GM21737 (cell line): ENCODE results near the gene SLC6A5.

ENCODE experiments used
- ATAC-seq: cut with Tn5 transposase; IDR thresholded peaks from one replicate; pipeline ENCODE4 v1.9.1; 2021; ENCODE audit warnings: mild to moderate bottlenecking, moderate library complexity; ENCODE audit not compliant: unreplicated experiment

SLC6A5 gene

DNA sequence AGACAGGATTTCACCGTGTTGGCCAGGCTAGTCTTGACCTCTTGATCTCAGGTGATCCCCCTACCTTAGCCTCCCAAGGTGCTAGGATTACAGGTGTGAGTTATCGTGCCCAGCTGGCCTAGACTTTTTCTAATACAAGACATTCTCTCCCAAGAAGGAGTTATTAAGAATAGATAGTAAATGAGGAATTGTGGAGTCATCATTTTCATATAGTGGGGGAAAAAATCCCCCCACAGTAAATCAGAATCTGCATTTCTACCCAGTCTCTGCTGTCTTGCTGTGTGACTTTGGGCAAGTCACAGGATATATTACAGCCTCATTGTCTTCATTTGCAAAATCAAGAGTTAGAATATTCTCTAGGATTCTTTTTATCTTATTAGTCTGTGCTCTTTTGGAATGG, 21.6 kb downstream of the SLC6A5 start:
- ATAC-seq = no peak

DNA sequence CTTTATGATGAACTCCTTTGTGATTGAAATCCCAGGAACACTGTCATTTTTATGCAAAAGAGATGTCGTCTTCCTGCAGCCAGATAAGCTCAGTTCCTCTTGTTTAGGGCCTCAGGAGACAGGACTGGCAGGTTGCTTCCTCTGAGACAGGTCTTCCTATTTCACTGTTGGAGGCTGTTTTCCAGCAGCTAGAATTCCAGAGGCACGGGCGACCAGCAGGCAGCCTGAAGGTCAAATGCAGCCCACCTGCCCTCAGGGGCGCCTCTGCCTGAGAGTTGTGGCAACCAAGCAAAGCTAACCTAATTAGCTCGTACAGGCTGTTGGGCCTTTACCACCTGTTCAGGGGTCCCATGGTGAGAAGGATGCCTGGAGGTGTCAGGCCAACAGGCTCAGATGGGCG, 22.3 kb downstream of the SLC6A5 start:
- no peak for ATAC-seq

DNA sequence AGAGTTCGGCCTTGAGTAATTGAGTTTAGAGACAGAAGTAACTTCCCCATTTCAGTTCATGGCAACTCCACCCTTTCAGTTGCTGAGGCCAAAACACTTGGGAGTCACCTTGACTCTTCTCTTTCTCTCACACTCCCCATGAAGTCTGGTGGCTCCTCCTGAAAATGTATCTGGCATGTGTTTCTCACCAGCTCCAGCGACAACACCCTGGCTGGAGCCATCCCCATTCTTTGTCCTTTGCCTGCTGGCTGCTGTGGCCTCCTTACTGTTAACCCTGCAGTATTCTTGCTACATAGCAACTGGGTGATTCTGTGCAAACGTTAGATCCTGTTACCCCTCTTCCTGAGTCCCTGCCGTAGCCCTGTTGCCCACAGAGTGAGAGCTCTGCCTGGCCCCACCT, 23.8 kb downstream of the SLC6A5 start:
- ATAC-seq = no peak

DNA sequence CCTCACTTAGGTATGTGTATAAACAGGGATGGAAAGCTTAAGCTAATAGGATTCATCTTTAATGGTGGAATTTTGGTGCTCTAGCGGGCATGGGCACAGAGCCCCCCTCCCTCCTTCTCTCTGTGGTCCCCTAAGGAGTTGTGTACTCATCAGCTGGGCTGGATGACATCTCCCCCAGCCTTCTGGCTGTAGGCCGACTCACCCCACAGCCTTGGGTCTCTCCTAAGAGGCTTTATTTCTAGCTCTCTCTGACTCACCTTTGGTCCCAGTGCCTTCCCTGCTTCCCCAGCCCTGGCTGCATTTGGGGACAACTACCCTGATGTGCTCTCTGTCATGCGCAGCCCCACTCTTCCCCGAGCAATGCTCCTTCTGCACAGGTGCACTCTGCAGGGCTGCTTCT, 26.9 kb downstream of the SLC6A5 start:
- no peak for ATAC-seq

DNA sequence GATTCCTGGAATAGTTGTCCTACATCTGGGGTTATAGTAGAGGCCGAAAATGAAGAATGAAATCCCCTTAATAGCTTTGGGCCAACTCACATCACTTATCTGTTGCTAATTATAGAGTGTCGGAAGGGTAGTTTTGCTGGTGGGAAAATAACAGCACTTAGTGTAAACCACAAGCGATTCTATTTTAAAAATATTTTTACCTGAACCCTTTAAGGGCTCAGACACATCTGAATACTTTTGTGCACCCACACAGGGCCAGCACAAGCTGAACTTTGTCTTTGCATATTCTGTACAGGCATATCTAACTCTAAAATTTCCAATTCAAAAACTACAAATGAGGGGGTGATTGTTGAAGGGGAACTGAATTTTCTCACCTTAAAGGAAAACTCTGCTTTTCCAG, 27.6 kb downstream of the SLC6A5 start:
- ATAC-seq = no peak

DNA sequence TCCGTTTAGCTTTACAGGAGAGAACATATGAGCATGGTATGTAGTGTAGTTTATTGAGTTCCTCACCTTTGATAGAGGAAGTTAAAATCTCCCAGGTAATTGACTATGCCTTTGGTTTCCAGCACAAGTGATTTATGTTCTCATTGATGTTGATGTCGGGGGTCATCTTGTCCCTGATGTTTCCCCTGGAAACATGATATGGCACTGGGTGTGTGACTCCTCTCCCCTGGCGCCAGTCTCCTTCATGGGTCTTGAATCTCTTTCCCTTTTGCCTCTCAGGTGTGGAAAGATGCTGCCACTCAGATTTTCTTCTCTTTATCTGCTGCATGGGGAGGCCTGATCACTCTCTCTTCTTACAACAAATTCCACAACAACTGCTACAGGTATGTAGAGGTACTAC, 28.3 kb downstream of the SLC6A5 start:
- no peak for ATAC-seq

DNA sequence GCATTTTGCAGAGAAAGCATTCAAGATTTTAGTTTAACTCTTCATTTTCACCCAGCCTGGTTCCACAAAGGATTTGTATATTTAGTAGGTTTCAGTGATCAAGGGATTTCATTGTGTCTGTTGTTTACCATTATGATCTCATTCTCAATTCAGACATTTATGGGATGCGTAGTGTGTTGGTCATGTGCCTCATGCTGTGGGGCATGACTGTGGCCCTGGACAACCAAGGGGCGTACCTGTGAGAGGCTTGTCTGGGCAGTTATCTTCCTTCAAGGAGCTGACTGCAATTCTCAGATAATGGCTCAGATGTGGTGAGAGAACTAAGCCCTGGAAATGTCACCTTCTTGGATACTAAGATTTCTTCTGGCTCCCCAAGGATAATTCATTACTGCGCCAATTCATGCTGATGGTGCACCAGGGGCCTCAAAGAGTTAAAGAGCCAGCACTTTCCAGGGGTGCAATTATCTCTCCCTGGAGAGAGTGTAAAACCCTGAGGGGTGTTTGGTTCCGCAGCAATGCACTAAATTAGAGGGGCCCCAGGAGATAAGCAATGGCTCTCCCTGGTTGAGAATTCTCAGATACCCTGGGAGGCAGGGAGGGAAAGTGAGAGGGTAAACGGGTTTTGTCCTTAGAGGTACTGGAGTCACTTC, 32.2 kb downstream of the SLC6A5 start:
- no peak for ATAC-seq

DNA sequence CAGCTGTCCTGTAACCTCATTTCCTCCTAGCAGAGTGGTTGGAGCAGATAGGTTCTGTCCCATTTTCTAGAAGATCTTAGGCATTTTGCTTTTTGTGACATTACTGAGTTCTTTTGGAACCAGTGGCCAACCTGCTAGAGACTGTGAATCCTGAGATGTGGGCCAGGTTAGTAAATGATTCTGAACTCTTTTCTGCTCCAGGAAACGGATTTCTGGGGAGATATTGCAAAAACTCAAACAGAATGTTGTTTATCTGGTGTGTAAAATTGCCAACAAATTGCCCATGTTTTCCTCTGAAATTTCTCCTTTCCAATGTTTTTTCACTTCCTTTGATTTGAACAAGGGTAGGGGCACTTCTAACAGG, 32.7 kb downstream of the SLC6A5 start:
- ATAC-seq = no peak

DNA sequence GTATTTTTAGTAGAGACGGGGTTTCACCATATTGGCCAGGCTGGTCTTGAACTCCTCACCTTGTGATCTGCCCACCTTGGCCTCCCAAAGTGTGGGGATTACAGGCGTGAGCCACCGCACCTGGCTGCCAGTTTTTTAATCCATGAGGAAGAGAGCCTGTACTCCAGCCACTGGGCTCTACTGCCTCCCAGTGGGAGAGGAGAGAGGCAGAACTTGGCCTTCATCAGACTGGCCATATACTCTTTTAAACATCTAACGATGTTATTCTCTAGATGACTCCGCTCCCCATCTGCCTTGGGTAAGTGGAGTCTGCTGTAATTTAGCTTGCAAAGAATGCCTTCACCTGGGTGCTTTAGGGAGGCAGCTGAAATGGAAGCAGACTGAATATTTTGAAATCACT, 34.6 kb downstream of the SLC6A5 start:
- ATAC-seq = no peak

DNA sequence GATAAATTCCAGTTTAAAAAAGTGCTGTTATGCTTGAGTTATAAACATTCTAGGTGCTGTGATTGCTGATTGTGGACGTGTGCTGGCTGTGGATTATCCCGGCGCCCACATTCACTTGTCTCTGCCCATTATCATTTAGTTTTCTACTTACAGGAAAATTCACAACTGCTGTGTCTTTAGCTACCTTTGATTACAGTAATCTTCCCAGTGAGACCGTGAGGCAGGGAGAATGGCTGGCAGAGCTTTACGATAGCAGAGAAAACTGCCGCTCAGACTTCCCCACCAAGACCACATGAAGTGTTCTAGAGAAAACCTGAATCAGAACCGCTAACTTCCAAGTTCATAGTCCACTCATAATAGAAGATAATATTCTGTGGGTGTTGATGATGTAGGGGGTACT, 35.4 kb downstream of the SLC6A5 start:
- ATAC-seq = no peak

DNA sequence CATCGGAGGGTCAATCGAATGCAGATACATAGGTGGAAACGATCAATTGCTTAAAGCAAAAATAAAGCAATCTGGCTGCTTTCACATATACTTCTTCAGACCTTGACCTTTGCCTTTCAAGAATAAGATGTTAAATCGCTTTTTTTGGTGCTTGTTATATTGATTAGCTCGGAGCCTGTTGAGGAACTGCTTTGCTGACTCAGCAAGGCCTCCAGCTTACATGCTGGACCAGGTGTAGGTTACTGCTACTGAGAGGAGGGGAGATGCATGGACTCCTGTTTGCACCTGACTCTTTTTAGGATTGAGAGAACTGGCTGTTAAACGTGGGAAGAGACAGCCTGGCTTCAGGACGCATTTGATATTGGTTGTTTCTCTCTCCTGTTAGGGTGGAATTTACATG, 38.7 kb downstream of the SLC6A5 start:
- ATAC-seq = no peak

DNA sequence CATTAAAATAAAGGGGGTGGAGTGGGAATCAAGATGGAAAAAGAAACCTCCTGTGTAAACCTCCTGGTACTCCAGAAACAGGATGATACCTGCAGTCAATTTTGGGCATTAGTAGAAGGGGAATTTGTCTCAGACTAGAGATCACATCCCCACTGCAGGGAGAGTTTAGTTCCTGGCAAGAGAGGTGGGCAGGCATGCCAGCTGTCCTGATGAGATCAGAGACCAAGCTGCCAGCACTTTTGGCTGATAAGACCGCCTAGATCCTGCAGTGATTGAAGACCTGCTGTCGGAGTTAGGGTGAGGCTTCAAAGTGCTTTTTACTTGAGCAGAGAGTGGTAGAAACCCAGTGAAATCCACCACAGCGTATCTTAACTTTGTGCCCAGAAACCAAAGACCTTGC, 40.3 kb downstream of the SLC6A5 start:
- no peak for ATAC-seq

DNA sequence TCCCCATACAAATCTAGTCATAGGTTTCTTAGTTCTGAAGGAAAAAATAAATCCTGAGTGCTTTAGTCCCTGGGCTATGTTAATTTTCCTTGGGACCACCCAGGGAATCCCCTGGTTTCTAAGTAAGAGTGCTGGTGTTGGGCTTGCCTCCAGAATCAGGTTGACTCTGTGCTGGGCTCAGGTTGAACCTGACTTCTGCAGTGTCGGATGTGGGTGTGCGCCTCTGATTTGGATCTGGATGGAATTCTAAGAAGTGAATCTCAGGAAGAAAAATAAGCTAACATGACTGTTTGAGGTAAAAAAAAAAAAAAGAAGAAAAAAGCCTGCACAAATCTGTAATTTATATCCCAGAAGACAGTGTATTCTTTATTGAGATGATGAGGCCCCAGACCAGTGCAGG, 41.0 kb downstream of the SLC6A5 start:
- ATAC-seq = no peak

DNA sequence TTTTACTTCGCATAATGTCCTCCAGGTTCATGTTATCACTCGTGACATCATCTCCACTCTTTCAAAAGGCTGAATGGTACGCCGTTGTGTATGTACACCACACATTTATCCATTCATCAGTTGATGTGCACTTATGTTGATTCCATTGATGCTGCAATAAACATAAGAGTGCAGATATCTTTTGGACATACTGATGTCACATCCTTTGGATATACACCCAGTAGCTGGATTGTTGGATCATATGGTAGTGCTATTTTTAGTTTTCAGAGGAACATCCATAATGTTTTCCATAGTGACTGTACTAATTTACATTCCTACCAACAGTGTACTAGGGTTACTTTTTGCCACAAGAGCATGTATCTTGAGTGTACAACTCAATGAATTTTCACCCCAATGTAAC, 45.0 kb downstream of the SLC6A5 start:
- ATAC-seq = no peak

DNA sequence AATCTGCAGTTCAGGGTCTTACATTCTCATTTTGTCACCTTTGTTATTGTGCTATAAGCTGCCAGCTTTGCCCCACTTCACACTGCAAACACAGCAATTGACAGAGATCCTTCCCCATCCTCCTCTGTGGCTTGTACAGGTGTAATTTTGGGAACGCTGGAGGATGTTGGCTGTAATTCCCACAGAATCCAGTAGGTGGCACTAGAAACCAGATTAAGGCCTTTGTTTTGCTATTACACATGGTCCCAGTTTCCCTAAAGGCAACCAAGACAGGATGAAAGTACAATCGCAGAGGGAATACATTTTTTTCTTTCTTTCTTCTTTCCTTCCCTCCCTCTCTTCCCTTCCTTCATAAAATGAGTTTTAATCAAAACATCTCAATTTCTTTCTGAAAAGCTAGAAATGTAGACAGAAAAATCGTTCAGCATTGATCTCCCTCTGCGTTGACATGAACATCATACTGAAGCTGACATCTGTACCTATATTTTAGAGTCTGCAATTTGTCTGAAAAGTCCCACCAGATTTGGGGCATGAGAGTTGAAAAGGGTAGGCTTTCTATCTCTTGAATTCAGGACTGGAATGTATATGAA, 48.7 kb downstream of the SLC6A5 start:
- no peak for ATAC-seq

DNA sequence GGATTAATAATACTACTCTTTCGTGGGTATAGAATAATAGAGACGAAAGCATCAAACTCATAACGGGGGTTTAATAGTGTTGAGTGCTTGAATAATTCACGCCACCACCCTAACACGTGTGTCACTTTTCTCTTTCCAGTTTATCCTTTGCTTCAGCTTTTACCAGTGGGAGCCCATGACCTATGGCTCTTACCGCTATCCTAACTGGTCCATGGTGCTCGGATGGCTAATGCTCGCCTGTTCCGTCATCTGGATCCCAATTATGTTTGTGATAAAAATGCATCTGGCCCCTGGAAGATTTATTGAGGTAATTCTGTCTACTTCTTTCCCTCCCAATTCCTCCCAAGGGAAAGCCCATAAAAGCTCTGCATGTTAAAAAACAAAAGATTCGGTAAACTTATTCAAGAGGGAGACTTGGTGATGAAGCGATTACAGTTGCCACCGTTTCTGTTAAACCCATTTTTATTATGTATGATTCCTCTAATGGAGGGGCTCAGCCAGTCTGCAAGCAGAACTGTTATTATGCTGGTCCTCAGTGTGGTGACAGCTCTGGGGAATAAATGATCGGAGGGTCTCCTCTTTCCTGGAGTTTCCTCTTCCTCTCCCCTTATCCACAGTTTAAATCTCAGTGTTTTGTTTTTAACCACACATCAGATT, 52.9 kb downstream of the SLC6A5 start:
- no peak for ATAC-seq

DNA sequence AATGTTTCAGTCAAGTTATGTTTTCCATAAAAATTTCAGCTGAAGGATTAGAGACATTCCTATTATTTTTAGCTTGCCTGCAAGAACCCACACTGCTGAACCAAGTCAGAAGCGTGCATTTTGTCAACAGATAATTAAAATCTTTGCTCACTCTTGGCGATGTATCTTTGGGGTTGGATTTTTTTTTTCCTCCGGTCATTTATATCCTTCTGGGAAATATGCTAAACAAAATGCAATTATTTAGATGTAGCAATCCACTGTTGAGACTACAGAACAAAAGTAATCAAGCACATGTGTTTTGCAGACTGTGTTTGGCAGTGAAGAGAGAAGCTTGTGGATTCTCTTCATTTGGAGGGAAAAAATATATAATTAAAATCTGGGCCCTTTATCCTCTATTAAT, 54.6 kb downstream of the SLC6A5 start:
- ATAC-seq = no peak

DNA sequence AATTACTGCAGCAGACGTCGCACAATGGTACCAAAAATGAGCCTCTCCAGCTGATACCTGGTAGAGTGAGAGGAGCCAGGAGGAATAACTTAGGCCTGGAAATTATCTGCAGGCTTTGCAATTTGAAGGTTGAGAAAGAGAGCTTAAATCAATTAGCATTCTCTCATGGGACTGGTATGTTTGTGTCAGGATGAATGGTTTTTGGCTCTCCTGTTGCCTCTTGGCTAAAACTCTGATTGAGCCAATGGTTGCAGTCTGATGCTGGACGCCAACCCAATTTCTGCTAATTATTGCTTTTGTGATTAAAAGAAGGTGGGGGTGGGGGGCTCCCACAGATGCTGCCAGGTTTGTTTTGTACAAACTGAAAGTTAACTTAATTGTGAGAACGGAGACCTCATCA, 57.5 kb downstream of the SLC6A5 start:
- no peak for ATAC-seq

DNA sequence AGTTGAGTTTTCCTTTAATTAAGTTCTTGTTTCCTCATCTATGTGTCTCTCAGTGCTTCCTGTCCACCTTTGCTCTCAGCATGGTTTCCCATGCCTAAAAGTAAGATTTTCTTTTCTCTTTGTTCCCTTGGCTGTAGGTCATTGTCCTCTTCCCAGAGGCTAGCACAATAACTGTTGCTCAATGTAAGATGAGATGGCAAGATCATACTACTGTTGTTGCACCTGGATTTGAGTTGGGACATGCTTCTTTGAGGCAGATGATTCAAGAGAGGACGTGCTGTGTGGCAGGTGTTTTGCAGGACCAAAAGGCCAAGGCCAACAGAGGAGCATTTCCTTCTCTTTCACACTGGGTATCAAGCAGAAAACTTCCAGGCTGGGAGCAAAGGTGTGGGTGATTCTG, 58.7 kb downstream of the SLC6A5 start:
- ATAC-seq = no peak

DNA sequence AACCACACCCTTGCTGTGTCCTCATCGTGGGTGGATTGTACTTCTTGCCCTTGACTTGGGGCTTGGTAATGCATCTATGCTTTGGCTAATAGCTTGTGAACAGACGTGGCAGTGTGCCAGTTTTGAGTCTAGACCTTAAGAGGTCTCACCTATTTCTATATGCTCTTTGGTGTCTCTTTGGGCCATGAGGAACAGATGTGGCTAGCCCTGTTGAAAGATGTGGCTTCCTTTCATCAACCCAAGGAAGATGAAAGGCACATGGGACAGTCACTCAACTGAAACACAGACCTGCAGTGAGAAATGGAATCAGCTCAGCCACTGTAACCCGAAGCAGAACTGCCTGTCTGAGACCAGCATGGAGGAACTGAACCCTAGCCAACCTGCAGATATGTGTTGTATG, 62.0 kb downstream of the SLC6A5 start:
- ATAC-seq = no peak

DNA sequence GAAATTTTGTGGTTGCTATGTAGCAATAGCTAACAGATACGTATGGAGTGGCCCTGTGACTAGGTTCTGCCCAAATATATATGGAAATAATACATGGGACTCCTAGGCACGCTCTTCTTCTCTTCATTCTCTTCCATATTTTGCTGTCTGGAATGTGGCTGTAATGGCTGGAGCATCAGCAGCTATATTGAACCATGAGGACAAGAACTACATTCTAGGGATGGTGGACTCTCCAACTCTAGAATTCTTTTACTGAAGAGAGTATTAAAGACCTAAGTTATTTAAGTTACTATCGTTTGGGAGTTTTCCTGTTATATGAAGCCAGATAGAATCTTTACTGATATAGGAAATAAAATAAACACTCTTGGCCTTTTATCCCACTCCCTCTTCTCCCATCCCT, 62.4 kb downstream of the SLC6A5 start:
- no peak for ATAC-seq

DNA sequence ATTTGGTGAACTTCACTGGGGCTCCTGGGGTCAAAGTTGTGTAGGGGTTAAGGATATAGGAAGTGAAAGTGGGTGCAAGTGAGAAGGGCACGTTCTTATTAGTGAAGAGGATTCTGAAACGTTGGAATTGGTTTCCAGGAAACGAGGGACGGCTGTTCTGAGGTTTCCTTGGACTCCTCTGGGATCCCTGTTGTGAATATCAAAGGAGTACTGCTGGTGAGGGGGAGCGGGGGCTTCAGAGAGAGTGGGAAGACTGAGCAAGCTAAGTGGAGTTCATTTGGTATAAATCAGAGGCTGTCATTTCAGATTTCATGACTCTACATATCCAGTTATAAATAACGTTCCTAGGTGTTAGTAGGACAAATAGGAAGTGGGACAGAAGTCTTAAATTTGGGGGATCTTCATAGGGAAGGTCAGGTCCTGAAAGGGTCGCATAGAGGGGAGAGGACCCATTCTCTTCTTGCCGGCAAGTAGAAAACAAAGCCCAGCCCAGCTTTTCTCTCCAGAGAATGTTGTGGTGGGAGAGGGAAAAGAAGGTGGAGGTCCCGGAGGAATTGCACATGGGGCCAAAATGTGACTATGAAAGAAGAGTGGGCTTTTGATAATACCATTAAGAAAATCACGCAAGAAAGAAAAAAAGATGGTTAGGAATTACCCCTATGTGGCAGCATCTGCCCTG, 68.9 kb downstream of the SLC6A5 start:
- ATAC-seq = no peak
